Stimulated activated memory B cell treated with anti-CD40 and anti-IgM and Interleukin-4, amounts not matched to agents 10 μg/mL and 1 μg/mL and 100 μg/mL, for 72 hours (primary cell): ENCODE data around the gene TRAPPC11.

Experiments
- ATAC-seq: fragments of 150-1000 bp; cut with Tn5 transposase; 2 replicates; pipeline ENCODE4 v1.10.0; 2021
- H3K27ac Mint-ChIP-seq: one replicate; pipeline ENCODE4 v1.8.0; 2022; ENCODE audit warnings: mild to moderate bottlenecking, mixed read lengths
- H3K27me3 Mint-ChIP-seq: one replicate; pipeline ENCODE4 v1.8.0; 2022; ENCODE audit warnings: mixed read lengths
- H3K36me3 Mint-ChIP-seq: one replicate; pipeline ENCODE4 v1.8.0; 2022; ENCODE audit warnings: mixed read lengths
- H3K4me1 Mint-ChIP-seq: one replicate; pipeline ENCODE4 v1.8.0; 2022; ENCODE audit warnings: mixed read lengths
- H3K4me3 Mint-ChIP-seq: one replicate; pipeline ENCODE4 v1.8.0; 2022; ENCODE audit warnings: mild to moderate bottlenecking, moderate library complexity, mixed read lengths
- H3K9me3 Mint-ChIP-seq: one replicate; pipeline ENCODE4 v1.8.0; 2022; ENCODE audit warnings: mixed read lengths

The TRAPPC11 gene

GRCh38 chr4:183674153-183674552, 15.1 kb downstream of the TRAPPC11 start:
- Mint-ChIP-seq H3K9me3 (no peaks in the 10 kb centered on the region), H3K4me1 (no peaks in the 10 kb centered on the region), H3K36me3 (peaks cover 43% of the 10 kb centered on the region), H3K27me3 (no peaks in the 10 kb centered on the region), H3K4me3 (no peak overlapping the region), H3K27ac (no peak overlapping the region)
- no peak for ATAC-seq

- Mint-ChIP-seq H3K4me1 (no peaks in the 10 kb centered on the region), H3K27me3 (no peaks in the 10 kb centered on the region), H3K4me3 (no peak overlapping the region), H3K9me3 (no peaks in the 10 kb centered on the region), H3K27ac (no peak overlapping the region), H3K36me3 (peaks cover 43% of the 10 kb centered on the region)
- ATAC-seq = no peak
Measured at GRCh38 chr4:183675625-183676024, 16.5 kb downstream of the TRAPPC11 start.

GRCh38 chr4:183681119-183681518, 22.0 kb downstream of the TRAPPC11 start:
- Mint-ChIP-seq H3K9me3 (no peaks in the 10 kb centered on the region), H3K36me3 (peaks cover 51% of the 10 kb centered on the region), H3K27me3 (no peaks in the 10 kb centered on the region)

GRCh38 chr4:183686461-183686860, 27.4 kb downstream of the TRAPPC11 start:
- no peaks in the 10 kb centered on the region for H3K27me3 Mint-ChIP-seq
- no peak overlapping the region for H3K4me3 Mint-ChIP-seq
- no peak for ATAC-seq
- peaks cover 69% of the 10 kb centered on the region for H3K36me3 Mint-ChIP-seq
- H3K4me1 Mint-ChIP-seq = no peaks in the 10 kb centered on the region
- no peaks in the 10 kb centered on the region for H3K9me3 Mint-ChIP-seq
- H3K27ac Mint-ChIP-seq = no peak overlapping the region

More at GRCh38 chr4:183681119-183681518, 22.0 kb downstream of the TRAPPC11 start:
- Mint-ChIP-seq H3K4me1 (no peaks in the 10 kb centered on the region), H3K27ac (no peak overlapping the region), H3K4me3 (no peak overlapping the region)
- no peak for ATAC-seq

GRCh38 chr4:183688216-183688615, 29.1 kb downstream of the TRAPPC11 start:
- Mint-ChIP-seq H3K4me3 (no peak overlapping the region), H3K36me3 (peaks cover 77% of the 10 kb centered on the region), H3K4me1 (no peaks in the 10 kb centered on the region), H3K9me3 (no peaks in the 10 kb centered on the region), H3K27ac (no peak overlapping the region), H3K27me3 (no peaks in the 10 kb centered on the region)
- ATAC-seq = no peak

GRCh38 chr4:183691006-183691405, 31.9 kb downstream of the TRAPPC11 start:
- ATAC-seq = no peak
- no peaks in the 10 kb centered on the region for H3K27me3 Mint-ChIP-seq
- no peak overlapping the region for H3K4me3 Mint-ChIP-seq
- H3K9me3 Mint-ChIP-seq = no peaks in the 10 kb centered on the region
- no peak overlapping the region for H3K27ac Mint-ChIP-seq
- H3K4me1 Mint-ChIP-seq = no peaks in the 10 kb centered on the region
- H3K36me3 Mint-ChIP-seq = peaks cover 72% of the 10 kb centered on the region

- Mint-ChIP-seq H3K4me3 (no peak overlapping the region), H3K27me3 (no peaks in the 10 kb centered on the region), H3K4me1 (no peaks in the 10 kb centered on the region), H3K36me3 (peaks cover 63% of the 10 kb centered on the region), H3K9me3 (no peaks in the 10 kb centered on the region), H3K27ac (no peak overlapping the region)
- ATAC-seq = no peak
Measured at GRCh38 chr4:183691897-183692296, 32.8 kb downstream of the TRAPPC11 start.

- peaks cover 58% of the 10 kb centered on the region for H3K36me3 Mint-ChIP-seq
- H3K9me3 Mint-ChIP-seq = no peaks in the 10 kb centered on the region
Measured at GRCh38 chr4:183698909-183699308, 39.8 kb downstream of the TRAPPC11 start.

GRCh38 chr4:183700407-183700806, 41.3 kb downstream of the TRAPPC11 start:
- Mint-ChIP-seq H3K36me3 (peaks cover 55% of the 10 kb centered on the region), H3K27ac (no peak overlapping the region), H3K4me1 (no peaks in the 10 kb centered on the region), H3K9me3 (no peaks in the 10 kb centered on the region), H3K27me3 (no peaks in the 10 kb centered on the region), H3K4me3 (no peak overlapping the region)
- ATAC-seq = no peak

More at GRCh38 chr4:183698909-183699308, 39.8 kb downstream of the TRAPPC11 start:
- no peaks in the 10 kb centered on the region for H3K4me1 Mint-ChIP-seq
- no peaks in the 10 kb centered on the region for H3K27me3 Mint-ChIP-seq
- no peak overlapping the region for H3K4me3 Mint-ChIP-seq
- no peak for ATAC-seq
- H3K27ac Mint-ChIP-seq = no peak overlapping the region

- H3K4me1 Mint-ChIP-seq = no peaks in the 10 kb centered on the region
- peaks cover 65% of the 10 kb centered on the region for H3K36me3 Mint-ChIP-seq
- no peak for ATAC-seq
- H3K27me3 Mint-ChIP-seq = no peaks in the 10 kb centered on the region
- no peak overlapping the region for H3K4me3 Mint-ChIP-seq
- no peak overlapping the region for H3K27ac Mint-ChIP-seq
- no peaks in the 10 kb centered on the region for H3K9me3 Mint-ChIP-seq
Measured at GRCh38 chr4:183702492-183702891, 43.4 kb downstream of the TRAPPC11 start.

- Mint-ChIP-seq H3K27ac (no peak overlapping the region), H3K9me3 (no peaks in the 10 kb centered on the region), H3K36me3 (peaks cover 27% of the 10 kb centered on the region), H3K4me1 (no peaks in the 10 kb centered on the region), H3K4me3 (no peak overlapping the region), H3K27me3 (no peaks in the 10 kb centered on the region)
- ATAC-seq = no peak
Measured at GRCh38 chr4:183714626-183715025, 55.5 kb downstream of the TRAPPC11 start.

GRCh38 chr4:183716302-183716701, 57.2 kb downstream of the TRAPPC11 start:
- Mint-ChIP-seq H3K27me3 (no peaks in the 10 kb centered on the region), H3K9me3 (peaks cover 7% of the 10 kb centered on the region), H3K4me3 (no peak overlapping the region), H3K27ac (no peak overlapping the region), H3K36me3 (peaks cover 23% of the 10 kb centered on the region), H3K4me1 (peaks cover 2% of the 10 kb centered on the region)
- ATAC-seq = no peak

GRCh38 chr4:183718876-183719275, 59.8 kb downstream of the TRAPPC11 start:
- peaks cover 7% of the 10 kb centered on the region for H3K9me3 Mint-ChIP-seq
- no peaks in the 10 kb centered on the region for H3K27me3 Mint-ChIP-seq
- peaks cover 15% of the 10 kb centered on the region for H3K4me1 Mint-ChIP-seq
- H3K27ac Mint-ChIP-seq = no peak overlapping the region
- H3K4me3 Mint-ChIP-seq = no peak overlapping the region
- ATAC-seq = no peak
- H3K36me3 Mint-ChIP-seq = peaks cover 11% of the 10 kb centered on the region

GRCh38 chr4:183721207-183722081, 62.4 kb downstream of the TRAPPC11 start:
- Mint-ChIP-seq H3K4me1 (peaks cover 15% of the 10 kb centered on the region), H3K36me3 (no peaks in the 10 kb centered on the region), H3K27me3 (no peaks in the 10 kb centered on the region), H3K4me3 (peak overlapping the region; percentile 34), H3K27ac (no peak overlapping the region), H3K9me3 (peaks cover 7% of the 10 kb centered on the region)
- no peak for ATAC-seq

- Mint-ChIP-seq H3K36me3 (no peaks in the 10 kb centered on the region), H3K9me3 (peaks cover 7% of the 10 kb centered on the region), H3K4me1 (peaks cover 15% of the 10 kb centered on the region), H3K27ac (peak overlapping the region; percentile 57), H3K4me3 (peak overlapping the region; percentile 81), H3K27me3 (peaks cover 9% of the 10 kb centered on the region)
- peak; percentile 88 for ATAC-seq
Measured at GRCh38 chr4:183722731-183723560, 63.9 kb downstream of the TRAPPC11 start.
